M059J (cell line): ENCODE data around the gene MYL11. TPM values are rescaled to one million over a fixed set of nuclear protein-coding genes. Genes with fewer than 3 reads are reported as not detected.
"Not testable (repeated sequence)": the region's sequence is repeated elsewhere in the genome, so short reads cannot be mapped to it uniquely, and the experiment has no call there.

ENCODE experiments used
- DNase-seq: peaks from one replicate; pipeline ENCODE4 v3.0.0-alpha.2; 2012; ENCODE audit warnings: low read depth
- total RNA-seq: library from RNA; depleted of rRNA; stranded (reverse); fragments of >200 nt; shearing (Covaris generic); gene quantifications from 2 replicates; pipeline ENCODE4 v1.2.3, GENCODE V29; 2014; rRNA removed

Gene MYL11
- not detected in 2 replicates for total RNA-seq

GRCh38 chr16:30374538-30374937 lies at the start of gene MYL11:
MYL11 (plus strand) TSS chr16:30374802; CDS start chr16:30374858, 56 bp downstream.
- DNase-seq: no peak

- DNase-seq: peak; percentile 84
Observed at GRCh38 chr16:30334473-30334989, 40.1 kb upstream of the MYL11 start.

GRCh38 chr16:30335028-30335597 lies 39.5 kb upstream of the MYL11 start:
- peak; percentile 79 for DNase-seq

GRCh38 chr16:30335598-30336474 lies 38.8 kb upstream of the MYL11 start:
- DNase-seq: peak; percentile 77

GRCh38 chr16:30337964-30338357 lies 36.6 kb upstream of the MYL11 start:
- DNase-seq: not testable (repeated sequence)

- DNase-seq: not testable (repeated sequence)
Observed at GRCh38 chr16:30338715-30339114, 35.9 kb upstream of the MYL11 start.

GRCh38 chr16:30340621-30341020 lies 34.0 kb upstream of the MYL11 start:
- DNase-seq: no peak

- not testable (repeated sequence) for DNase-seq
Observed at GRCh38 chr16:30341971-30342370, 32.6 kb upstream of the MYL11 start.

- DNase-seq: no peak
Observed at GRCh38 chr16:30342751-30343490, 31.7 kb upstream of the MYL11 start.

- not testable (repeated sequence) for DNase-seq
Observed at GRCh38 chr16:30343491-30343820, 31.1 kb upstream of the MYL11 start.

GRCh38 chr16:30346286-30346685 lies 28.3 kb upstream of the MYL11 start:
- no peak for DNase-seq

GRCh38 chr16:30348113-30348512 lies 26.5 kb upstream of the MYL11 start:
- DNase-seq: no peak

- no peak for DNase-seq
Observed at GRCh38 chr16:30348929-30349328, 25.7 kb upstream of the MYL11 start.

GRCh38 chr16:30349675-30350074 lies 24.9 kb upstream of the MYL11 start:
- no peak for DNase-seq

GRCh38 chr16:30350134-30350871 lies 24.3 kb upstream of the MYL11 start:
- DNase-seq: peak; percentile 60

GRCh38 chr16:30351001-30351441 lies 23.6 kb upstream of the MYL11 start:
- no peak for DNase-seq

- DNase-seq: peak; percentile 94
Observed at GRCh38 chr16:30351586-30352419, 22.8 kb upstream of the MYL11 start.

GRCh38 chr16:30352488-30353401 lies 21.9 kb upstream of the MYL11 start:
- no peak for DNase-seq

GRCh38 chr16:30353438-30354129 lies 21.0 kb upstream of the MYL11 start:
- DNase-seq: no peak
